Measurements from ENCODE around the gene TNFRSF11A.
A peak's percentile ranks its signal among the peaks of the same experiment; 100 is the strongest.

TNFRSF11A gene

DNA sequence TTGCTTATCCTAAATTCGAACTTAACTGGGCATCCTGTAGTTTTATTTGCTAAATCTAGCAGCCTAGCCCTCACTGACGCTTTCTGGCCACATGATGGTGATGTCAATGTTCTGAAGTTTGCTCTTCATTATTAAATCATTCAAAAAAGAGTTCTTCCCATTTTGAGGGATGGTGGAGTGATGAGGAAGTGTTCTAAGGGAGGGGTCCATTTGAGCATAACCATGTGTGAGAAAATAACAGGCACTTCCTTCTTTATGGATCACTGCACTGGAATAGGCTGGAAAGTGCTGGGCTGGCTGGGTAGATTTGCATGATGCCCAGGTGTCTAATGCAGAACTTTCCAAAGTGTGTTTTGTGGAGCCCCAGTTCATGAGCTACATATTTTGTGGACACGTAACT lies 74.2 kb downstream of the TNFRSF11A start:
- Histone ChIP-seq H3K9ac (ENCODE audit: low read length) (no peak overlapping the region), H4K20me1 (ENCODE audit: insufficient read depth, low read length) (no peaks in the 10 kb centered on the region), H3K4me2 (ENCODE audit: low read length) (no peak overlapping the region), H3K27ac (ENCODE audit: low read length) (no peak overlapping the region), H2AFZ (ENCODE audit: low read depth, low read length) (no peak overlapping the region), H3K27me3 (ENCODE audit: low read depth, low read length) (peaks cover 30% of the 10 kb centered on the region), H3K79me2 (ENCODE audit: low read length) (no peaks in the 10 kb centered on the region), H3K4me1 (ENCODE audit: low read length) (peaks cover 7% of the 10 kb centered on the region; the same call in 1 of the 2 replicates), H3K4me3 (ENCODE audit: low read length) (no peak overlapping the region), H3K36me3 (replicated peaks; ENCODE audit: low read depth, low read length) (no peaks in the 10 kb centered on the region), H3K9me3 (ENCODE audit: insufficient read depth, low read length) (no peaks in the 10 kb centered on the region)
- TF ChIP-seq, protein P1, sequence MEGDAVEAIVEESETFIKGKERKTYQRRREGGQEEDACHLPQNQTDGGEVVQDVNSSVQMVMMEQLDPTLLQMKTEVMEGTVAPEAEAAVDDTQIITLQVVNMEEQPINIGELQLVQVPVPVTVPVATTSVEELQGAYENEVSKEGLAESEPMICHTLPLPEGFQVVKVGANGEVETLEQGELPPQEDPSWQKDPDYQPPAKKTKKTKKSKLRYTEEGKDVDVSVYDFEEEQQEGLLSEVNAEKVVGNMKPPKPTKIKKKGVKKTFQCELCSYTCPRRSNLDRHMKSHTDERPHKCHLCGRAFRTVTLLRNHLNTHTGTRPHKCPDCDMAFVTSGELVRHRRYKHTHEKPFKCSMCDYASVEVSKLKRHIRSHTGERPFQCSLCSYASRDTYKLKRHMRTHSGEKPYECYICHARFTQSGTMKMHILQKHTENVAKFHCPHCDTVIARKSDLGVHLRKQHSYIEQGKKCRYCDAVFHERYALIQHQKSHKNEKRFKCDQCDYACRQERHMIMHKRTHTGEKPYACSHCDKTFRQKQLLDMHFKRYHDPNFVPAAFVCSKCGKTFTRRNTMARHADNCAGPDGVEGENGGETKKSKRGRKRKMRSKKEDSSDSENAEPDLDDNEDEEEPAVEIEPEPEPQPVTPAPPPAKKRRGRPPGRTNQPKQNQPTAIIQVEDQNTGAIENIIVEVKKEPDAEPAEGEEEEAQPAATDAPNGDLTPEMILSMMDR (IDR thresholded peaks at IDR 0.05; ENCODE audit: low read depth, low read length) = no peak
- TF ChIP-seq EZH2phosphoT487 (IDR thresholded peaks at IDR 0.05; ENCODE audit: low read depth) = no peak

DNA sequence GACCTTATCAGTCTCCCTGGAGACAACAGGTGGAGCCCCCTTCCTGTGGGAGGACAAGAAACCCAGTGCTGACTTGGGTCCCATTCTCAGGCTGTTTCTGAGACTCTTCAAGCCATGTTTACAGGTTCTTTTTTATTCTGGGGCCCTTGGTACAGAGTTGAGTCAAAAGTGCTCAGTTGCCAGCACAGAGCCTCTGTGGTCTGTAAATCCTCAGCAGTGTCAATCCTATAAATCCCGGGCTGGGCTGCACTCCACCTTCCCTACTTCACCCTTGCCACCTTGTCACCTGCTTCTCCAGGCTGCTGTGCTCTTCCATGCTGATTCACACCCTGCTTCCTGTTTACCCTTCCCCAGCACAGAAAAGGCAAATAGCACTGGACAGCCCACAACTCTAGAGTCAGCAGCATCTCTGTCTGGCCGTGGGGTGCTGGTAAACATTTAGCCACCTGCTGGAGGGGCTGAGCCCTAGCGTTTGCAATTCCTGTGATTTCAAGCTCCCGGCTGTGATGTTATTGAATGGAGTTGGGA lies 74.7 kb downstream of the TNFRSF11A start:
- no peaks in the 10 kb centered on the region for H3K79me2 ChIP-seq (ENCODE audit: low read length)
- TF ChIP-seq EZH2phosphoT487 (IDR thresholded peaks at IDR 0.05; ENCODE audit: low read depth) = no peak
- TF ChIP-seq, protein P1 (IDR thresholded peaks at IDR 0.05; ENCODE audit: low read depth, low read length) = peak; percentile 42; the same call in 1 of the 2 replicates
- H3K4me1 ChIP-seq (ENCODE audit: low read length) = peaks cover 7% of the 10 kb centered on the region; the same call in 1 of the 2 replicates
- no peaks in the 10 kb centered on the region for H3K36me3 ChIP-seq (replicated peaks; ENCODE audit: low read depth, low read length)
- no peak overlapping the region; the same call in 1 of the 2 replicates for H2AFZ ChIP-seq (ENCODE audit: low read depth, low read length)
- no peak overlapping the region for H3K4me2 ChIP-seq (ENCODE audit: low read length)
- H3K9me3 ChIP-seq (ENCODE audit: insufficient read depth, low read length) = no peaks in the 10 kb centered on the region
- H3K27ac ChIP-seq (ENCODE audit: low read length) = no peak overlapping the region
- H4K20me1 ChIP-seq (ENCODE audit: insufficient read depth, low read length) = no peaks in the 10 kb centered on the region
- peaks cover 28% of the 10 kb centered on the region for H3K27me3 ChIP-seq (ENCODE audit: low read depth, low read length)
- no peak overlapping the region for H3K4me3 ChIP-seq (ENCODE audit: low read length)
- no peak overlapping the region for H3K9ac ChIP-seq (ENCODE audit: low read length)

DNA sequence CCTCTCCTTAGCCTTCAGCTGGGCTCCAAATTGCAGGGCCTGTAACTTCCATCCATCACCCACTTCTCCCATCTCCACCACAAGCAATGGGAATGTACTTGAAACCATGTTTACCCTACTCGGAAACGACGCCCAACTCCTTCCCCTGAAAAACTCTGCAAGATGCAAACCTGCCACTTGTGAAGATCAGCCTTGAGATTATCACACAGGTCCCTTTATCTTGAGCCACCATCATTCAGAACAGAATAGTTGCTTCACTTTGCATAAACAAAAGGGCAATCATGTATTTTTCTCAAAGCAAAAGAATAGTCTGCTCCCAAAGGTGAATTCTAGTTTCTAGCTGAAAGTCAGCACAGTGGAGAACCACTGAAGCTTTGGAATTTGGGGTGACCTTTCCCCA lies 75.8 kb downstream of the TNFRSF11A start:
- Histone ChIP-seq H3K4me3 (ENCODE audit: low read length) (no peak overlapping the region), H3K36me3 (replicated peaks; ENCODE audit: low read depth, low read length) (no peaks in the 10 kb centered on the region), H3K4me1 (ENCODE audit: low read length) (peaks cover 7% of the 10 kb centered on the region; the same call in 1 of the 2 replicates), H2AFZ (ENCODE audit: low read depth, low read length) (no peak overlapping the region), H3K9me3 (ENCODE audit: insufficient read depth, low read length) (no peaks in the 10 kb centered on the region), H3K9ac (ENCODE audit: low read length) (no peak overlapping the region), H3K27ac (ENCODE audit: low read length) (no peak overlapping the region), H3K4me2 (ENCODE audit: low read length) (no peak overlapping the region), H3K27me3 (ENCODE audit: low read depth, low read length) (peaks cover 28% of the 10 kb centered on the region), H4K20me1 (ENCODE audit: insufficient read depth, low read length) (no peaks in the 10 kb centered on the region), H3K79me2 (ENCODE audit: low read length) (no peaks in the 10 kb centered on the region)
- TF ChIP-seq, protein P1 (IDR thresholded peaks at IDR 0.05; ENCODE audit: low read depth, low read length) = no peak
- no peak for TF ChIP-seq EZH2phosphoT487 (IDR thresholded peaks at IDR 0.05; ENCODE audit: low read depth)

DNA sequence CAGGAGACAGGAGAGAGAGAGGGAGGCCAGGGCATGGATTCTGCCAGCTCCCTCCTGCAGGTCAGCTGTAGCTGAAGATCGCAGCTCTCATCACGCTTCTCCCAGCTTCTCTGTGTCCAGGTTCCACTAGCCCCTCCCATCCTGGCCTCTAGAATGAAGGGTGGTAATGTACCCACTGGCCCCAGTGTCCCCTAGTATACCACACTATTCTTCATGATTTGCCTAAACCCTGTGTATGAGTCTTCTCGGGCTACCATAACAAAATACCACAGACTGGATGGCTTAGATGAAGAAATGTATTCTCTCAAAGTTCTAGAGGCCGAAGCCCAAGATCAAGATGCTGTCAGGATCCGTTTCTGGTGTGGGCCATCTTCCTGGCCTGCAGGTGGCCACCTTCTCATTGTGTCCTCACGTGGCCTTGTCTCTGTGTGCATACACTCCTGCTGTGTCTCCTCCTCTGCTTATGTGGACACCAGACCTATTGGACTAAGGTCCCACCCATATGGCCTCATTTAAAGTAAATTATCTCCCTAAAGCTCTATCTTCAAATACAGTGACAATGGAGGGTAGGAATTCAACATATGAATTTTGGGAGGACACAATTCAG lies 77.3 kb downstream of the TNFRSF11A start:
- Histone ChIP-seq H3K4me1 (ENCODE audit: low read length) (0 out of 2 replicates have a peak, but pooled peaks cover 7% of the 10 kb centered on the region), H2AFZ (ENCODE audit: low read depth, low read length) (no peak overlapping the region), H3K36me3 (replicated peaks; ENCODE audit: low read depth, low read length) (no peaks in the 10 kb centered on the region), H4K20me1 (ENCODE audit: insufficient read depth, low read length) (no peaks in the 10 kb centered on the region), H3K27me3 (ENCODE audit: low read depth, low read length) (peaks cover 27% of the 10 kb centered on the region), H3K4me3 (ENCODE audit: low read length) (no peak overlapping the region), H3K9ac (ENCODE audit: low read length) (no peak overlapping the region), H3K9me3 (ENCODE audit: insufficient read depth, low read length) (no peaks in the 10 kb centered on the region), H3K27ac (ENCODE audit: low read length) (no peak overlapping the region), H3K79me2 (ENCODE audit: low read length) (no peaks in the 10 kb centered on the region), H3K4me2 (ENCODE audit: low read length) (no peak overlapping the region)
- TF ChIP-seq, protein P1 (IDR thresholded peaks at IDR 0.05; ENCODE audit: low read depth, low read length) = no peak
- no peak for TF ChIP-seq EZH2phosphoT487 (IDR thresholded peaks at IDR 0.05; ENCODE audit: low read depth)

Data from OCI-LY3 (cell line).